GM19438 (cell line): ENCODE measurements around the gene SETDB1.

ENCODE experiments used
- ATAC-seq: cut with Tn5 transposase; IDR thresholded peaks from one replicate; pipeline ENCODE4 v1.9.1; 2021; ENCODE audit warnings: low read depth; ENCODE audit not compliant: unreplicated experiment

SETDB1 gene

DNA sequence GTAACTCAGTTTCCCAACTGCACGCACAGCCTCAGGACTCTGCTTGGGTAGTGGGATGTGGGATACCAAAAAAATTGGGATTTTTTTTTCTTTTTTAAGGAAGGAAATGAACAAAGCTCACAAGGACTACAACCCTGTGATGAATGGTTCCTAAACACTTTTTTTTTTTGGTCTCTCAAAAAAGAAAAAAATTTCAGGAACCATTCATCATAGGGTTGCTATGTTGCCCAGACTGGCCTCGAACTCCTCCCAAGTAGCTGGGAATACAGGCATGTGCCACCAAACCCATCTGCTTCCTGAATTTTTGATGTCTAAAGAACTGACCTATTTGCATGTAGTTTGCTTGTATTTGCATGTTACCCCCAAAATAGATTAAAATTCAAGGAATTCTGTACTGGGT is 73.8 kb downstream of the SETDB1 start:
- ATAC-seq: no peak

DNA sequence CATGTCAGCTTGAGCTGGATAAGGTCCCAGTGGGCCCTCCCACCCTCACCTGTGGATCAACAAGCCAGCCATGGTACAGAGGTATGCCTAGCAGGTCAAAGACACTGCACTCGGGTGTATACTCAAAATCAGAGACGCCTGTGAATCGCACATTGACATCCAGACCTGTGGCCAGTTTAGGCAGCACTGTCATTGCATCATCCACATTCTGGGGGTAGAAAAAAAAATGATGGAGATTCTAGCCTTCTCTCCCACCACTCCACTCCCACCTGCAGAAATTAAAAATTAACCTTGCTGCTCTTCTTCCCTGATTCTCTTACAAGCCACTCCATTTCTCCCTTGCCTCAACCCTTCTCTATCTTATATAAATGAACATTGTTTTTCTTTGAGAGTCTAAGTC is 74.2 kb downstream of the SETDB1 start:
- no peak for ATAC-seq

DNA sequence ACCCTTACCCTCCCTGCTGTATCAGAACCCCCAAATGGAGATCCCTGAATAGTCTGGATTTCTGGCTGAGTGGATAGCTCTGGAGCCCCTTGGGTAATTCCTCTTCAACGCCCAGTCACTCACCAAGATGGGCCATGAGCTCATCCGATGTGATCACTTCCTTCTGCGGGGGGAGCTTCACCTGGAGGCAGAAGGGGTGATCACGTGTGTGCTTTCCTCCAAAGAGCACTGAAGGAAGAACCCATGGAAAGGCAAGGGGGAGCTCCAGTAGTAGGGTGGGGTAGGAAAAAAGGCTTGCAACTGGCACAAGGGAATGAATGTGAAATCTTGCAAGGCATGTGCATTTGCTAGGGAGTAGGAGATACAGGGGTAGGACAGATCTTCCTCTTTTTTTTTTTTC is 75.4 kb downstream of the SETDB1 start:
- ATAC-seq: no peak

DNA sequence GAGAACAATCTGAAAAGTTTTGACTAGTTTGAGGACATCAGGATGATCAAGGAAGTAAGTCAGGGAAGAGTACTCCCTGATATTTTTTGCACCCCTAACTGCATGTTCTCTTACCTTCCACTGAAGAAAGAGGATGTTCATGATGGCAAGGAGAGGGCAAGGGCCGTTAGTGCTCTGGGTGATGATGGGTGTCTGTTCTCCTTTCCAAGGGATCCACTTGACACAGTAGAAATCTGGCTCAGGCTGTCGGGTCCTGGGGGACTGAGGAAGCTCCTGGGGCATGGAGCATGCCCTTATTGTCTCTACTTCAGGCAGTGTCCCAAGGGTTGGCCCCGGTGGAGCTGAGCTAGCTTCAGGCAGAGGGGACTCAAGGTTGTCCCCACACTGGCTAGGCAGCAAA is 75.9 kb downstream of the SETDB1 start:
- ATAC-seq: no peak

DNA sequence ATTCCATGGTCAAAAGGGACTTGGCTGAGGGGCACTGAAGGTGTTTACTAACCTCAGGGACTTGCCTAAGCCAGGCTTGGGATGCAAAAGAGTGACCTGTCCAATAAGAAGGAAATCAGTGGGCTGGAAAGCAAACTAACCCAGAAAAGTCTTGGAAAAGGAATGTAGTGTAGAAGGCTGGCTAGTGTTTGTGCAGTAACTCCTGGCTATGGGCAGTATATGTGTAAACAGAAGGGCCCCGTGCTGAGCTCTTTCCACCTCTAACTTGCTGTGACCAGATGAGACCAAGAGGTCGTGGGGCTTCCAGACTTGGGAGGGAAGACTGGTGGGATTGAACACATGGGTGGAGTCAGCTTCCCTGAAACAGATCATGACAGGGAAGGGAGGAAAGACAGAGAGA is 76.4 kb downstream of the SETDB1 start:
- ATAC-seq: no peak

DNA sequence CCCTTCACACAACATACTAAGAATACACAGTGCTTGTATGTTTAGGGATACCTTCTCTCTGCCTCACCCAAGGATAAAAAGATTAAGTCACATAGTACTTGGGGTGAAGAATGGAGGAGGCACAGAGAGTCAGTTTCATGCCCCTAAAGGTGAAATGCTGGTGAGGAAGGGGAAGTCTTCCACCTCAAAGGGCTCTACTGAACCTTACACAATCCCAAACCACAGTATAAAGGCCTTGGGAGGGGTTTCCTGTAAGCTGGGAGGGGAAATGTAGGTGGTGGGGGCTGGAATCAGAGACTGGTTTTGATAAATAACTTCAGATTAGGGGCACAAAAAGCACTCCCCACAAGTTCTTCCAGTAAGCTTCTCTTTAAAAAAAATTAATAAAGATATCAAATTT is 77.0 kb downstream of the SETDB1 start:
- ATAC-seq: no peak

DNA sequence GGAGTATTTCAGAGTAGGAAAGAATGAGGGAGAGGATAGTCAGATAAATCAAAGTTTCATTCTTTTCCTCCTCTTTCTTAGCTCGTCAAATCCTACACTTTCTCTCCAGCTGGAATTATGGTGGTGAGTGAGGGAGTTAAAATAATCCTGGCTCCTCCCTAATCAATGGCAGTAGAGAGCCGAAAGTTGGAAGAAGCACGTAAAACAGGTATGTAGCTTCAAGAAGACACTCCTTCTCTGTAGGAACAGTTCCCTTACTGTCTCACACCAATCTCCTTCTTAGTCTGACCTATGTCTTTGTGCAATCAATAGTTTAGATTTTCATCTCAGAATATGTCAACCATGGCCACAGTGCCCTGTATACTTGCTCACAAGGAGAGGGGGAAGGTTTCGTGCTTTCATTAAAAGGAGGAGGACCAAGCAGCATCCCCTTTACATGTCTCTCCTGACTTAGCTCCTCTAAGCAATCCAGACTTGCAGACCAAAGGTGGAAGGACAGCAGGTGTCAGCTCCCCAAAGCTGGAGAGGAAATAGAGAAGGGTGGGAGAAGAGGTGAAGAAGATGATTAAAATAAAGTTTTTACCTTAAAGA is 79.7 kb downstream of the SETDB1 start:
- ATAC-seq: no peak

DNA sequence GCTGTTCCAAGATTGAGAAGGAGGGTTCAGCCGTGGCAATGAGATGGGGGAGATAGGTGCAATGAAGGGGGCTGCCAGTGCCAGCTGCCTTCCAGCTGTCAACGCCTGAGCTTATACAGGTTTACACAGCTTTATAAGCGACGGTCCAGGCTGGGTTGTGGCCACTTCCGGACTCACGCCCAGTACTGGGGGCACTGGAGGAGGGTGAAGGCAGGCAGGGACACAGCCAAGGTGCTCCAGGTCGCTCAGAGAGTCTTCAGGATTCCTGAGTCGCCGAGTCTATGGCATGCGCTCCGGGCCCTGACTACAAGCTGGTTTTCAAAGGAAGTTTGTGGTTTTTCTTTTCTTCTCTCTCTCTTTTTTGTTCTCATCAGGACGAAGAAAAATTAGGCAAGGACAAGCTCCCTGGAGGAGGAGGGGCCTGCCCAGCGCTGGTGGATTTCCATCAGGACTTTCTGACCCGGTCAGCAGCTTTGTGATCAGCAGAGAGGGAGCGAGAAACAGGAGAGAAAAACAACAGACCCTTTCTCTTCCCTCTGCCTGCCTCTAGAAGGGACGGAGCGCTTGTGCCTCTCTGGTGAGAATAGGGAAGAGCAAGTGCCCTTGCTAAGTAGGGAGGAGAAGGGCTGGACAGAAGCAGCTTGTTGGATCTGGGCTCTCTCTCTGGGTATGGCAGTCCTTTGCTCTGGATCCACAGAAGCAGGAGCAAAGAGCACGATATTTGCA is 80.3 kb downstream of the SETDB1 start, which contains the start of gene MINDY1:
TSS of gene MINDY1 (minus strand) at position 576 of the 726 bp plus-strand sequence. CDS start 4,285 bp downstream, outside the sequence.
- ATAC-seq: peak; percentile 51

DNA sequence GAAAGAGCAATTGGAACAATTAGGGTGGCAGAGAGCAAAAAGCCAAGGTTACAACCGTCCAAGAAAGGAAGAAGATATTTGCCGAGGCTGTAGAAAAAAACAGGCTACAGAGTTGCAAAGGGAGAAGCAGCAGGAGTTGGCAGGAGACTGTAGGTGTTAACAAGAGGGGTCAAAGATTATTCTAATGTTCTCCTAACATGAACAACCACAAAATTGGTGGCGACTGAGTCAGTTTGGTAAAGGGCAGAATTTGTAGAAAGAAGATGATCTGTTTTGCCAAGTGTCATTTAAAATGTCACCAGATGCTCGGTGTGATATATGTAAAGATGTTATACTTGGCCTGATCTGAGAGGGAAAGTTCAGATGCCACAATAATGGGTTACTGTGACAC is 81.7 kb downstream of the SETDB1 start:
- ATAC-seq: no peak

DNA sequence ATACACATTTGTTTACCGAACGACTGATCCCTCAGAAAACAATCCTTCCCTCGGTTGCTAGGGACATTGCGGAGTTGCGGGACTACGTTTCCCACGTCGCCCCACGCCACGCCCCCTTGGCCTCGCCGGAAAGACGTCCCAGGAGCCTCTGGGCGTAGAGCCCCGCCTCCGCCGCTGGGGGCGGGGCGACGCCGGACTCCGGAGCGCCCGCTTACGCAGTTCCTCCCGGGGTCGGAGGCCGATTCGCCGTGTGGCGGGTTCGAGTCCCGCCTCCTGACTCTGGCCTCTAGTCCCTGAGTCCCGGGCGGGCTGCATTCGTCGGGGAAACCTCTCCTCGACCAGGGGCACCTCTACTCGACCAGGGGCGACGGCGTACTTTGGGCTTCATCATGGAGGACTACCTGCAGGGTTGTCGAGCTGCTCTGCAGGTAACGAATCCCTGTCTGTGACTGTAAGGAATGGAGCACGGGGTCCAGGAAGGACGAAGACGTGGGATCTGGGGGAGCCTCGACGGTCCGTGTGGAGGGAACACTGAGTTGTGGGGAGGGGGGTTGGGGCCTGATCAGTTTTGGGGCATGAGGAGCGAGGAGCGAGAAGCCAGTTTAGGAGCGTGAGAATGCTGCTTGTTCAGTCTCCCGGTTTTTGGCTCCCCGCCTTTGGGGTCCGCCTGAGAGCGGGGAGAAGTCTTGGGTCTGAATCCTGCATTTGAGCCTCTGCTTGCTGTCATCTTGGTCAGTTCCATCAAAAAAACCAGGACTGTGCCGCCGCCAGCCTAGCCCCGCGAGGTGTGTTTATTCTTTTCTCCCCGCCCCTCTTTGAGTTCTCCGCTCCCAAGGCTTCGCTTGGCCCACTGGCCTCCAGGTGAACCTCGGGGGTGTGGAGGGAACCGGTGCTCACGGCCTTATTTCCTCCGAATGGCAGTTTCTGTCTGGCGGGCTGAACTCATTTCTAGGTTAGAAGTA is 82.4 kb downstream of the SETDB1 start, which contains the start of gene PRUNE1:
TSS of gene PRUNE1 (plus strand) at position 206 of the 962 bp plus-strand sequence. CDS start at position 390, 184 bp downstream.
- no peak for ATAC-seq

DNA sequence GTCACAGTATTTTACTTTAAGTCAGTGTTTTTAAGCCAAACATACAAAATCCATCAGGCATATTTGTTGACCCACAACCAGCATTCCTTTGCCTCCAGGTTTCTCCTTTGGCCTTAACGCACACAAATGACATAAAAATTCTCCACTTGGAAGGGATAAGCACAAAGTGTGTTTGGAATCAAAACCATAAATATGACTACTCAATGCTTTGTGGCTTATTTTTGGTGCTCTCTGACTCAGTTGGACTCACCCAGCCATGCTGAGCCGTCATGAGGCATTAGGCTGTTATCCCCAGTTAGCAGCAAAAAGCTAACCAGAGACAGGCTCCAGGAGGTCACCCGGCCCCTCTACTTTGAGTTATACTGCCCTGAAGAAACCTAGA is 83.0 kb downstream of the SETDB1 start:
- ATAC-seq: no peak

DNA sequence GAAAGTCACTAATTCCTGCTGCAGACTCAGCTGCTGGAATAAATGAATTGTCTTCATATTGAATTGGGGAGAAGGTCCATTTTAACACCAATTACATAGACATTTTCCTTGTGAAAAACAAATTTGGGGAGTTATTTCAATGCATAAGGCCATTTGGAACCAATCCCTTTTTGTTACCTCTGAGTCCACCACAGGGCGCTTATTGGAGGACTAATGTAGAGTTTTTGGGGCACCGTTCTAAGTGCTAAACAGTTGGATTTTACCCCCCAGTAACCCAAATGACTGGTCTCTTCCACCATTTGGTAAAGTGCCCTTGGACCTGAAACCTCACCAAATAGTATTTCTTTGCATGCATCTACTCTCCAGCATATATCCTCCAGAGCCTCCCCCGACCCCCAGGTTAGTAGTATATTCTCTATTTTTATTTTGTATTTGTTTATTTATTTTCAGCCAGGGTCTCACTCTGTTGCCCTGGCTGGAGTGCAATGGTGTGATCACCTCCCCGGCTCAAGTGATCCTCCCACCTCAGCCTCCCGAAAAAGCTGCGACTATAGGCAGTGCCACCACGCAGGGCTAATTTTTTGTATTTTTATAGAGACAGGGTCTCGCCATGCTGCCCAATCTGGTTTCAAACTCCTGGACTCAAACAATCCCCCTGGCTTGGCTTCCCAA is 83.6 kb downstream of the SETDB1 start:
- no peak for ATAC-seq

DNA sequence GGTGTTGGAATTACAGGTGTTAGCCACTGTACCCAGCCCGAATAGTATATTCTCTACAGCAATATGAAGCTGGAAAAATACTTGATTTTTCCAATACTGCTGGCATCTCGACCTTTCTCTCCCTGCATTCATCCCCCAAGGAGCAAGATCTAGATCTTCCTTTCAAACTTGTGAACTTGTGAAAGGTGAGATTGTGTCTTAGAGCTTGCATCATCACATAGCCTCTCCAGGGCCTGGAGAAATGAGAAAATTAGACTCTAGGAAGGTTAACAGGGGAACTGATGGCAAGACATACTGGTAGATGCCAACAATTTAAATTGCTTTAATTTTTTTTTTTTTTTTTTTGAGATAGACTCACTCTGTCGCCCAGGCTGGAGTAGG is 84.2 kb downstream of the SETDB1 start:
- ATAC-seq: no peak

DNA sequence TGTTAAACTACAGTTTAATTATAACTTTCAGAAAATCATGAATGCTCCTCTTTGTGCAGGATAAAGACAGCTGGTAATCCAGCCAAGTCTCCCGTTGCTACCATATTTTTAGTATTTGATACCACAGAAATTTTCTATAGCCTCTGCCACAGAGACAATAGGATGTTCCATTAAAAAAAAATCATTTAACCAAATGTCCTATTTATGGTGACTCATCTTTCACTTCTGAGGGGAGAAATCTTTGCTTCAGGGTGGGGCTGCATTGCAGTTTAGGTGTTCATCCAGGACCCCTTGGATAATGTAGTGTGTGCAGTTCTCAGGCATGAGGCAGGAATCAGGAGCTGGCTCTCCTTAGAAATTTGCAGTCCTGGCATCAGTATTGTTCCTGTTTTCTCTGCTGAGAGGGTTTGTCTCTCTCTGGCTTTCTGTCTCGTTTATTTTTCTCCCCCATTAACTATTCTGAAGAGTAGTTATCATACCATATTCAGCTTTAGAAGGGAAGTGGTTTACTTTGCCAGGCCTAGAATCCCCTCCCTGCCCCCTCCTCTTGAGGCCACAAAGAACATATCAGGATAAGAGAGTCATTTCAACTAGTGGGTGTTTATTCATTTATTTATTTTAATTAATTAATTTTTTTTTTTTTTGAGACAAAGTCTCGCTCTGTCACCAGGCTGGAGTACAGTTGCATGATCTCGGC is 85.1 kb downstream of the SETDB1 start:
- ATAC-seq: no peak

DNA sequence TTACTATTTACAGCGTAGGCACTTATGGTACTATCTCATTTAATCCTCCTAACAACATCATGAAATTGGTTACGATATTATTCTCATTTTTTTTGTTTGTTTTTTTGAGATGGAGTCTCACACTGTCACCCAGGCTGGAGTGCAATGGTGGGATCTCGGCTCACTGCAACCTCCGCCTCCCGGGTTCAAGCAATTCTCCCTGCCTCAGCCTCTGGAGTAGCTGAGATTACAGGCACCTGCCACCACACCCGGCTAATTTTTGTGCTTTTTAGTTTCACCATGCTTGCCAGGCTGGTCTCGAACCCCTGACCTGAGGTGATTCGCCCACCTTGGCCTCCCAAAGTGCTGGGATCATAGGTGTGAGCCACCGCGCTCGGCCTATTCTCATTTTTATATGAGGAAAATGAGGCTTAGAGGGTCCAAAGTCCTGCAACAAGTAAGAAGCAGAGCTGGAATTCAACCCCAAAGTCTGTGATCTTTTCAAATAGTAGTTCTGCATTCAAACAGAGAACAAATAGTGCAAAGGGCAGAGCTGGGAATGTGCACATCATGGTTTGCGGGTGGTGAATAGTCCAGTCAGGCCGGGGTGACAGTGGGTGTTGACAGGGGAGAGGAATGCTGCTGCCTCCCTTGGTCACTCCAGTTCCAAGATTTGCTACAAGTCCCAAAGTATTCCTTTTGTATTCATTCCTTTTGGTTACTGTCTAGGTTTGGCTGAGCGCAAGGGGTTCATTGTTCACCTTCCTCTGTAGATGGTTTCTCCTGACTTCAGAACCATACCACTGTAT is 86.7 kb downstream of the SETDB1 start:
- ATAC-seq: no peak

DNA sequence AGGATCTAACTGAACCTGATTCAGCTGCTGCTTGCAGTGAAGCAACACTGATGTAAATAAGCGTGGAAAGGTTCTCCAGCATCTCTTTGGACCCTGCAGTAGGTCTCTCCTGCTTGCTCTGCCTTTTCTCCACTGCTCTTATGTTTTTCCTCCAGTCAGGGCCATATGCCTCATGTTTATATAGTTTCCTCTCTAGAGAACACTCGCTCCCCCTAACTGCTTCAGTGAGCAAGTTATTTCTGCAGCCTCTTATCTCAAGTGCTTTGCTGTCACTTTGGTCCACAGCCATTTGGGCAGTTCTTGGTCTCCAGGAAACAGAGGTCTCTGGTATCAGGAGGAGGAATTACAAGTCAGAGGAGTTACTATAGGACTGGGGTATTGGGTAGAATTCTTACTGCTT is 87.4 kb downstream of the SETDB1 start:
- no peak for ATAC-seq
